Tibial nerve (tissue), 4 donors: ENCODE data around the gene IRF1. TPM values are rescaled to one million over a fixed set of nuclear protein-coding genes. Genes with fewer than 3 reads are reported as not detected.
"Not testable (repeated sequence)": the region's sequence is repeated elsewhere in the genome, so short reads cannot be mapped to it uniquely, and the experiment has no call there.

ENCODE experiments used
- DNase-seq, 2 donors: peaks; one replicate each; pipeline ENCODE4 v3.0.0-alpha.2; 2019; ENCODE audit warnings: low spot score in 2 of 2
- H3K27ac ChIP-seq, 4 donors: fragments of 200-600 bp; sonication (generic) in 3 of 4; one replicate each; pipeline ENCODE4 v1.5.1; 2017 to 2019; ENCODE audit warnings: mild to moderate bottlenecking in 1 of 4
- H3K27me3 ChIP-seq, 2 donors: fragments of 200-600 bp; sonication (generic) in 1 of 2; one replicate each; pipeline versions ENCODE4 v1.5.1 to v1.6.0; 2017 to 2019
- H3K36me3 ChIP-seq, 3 donors: fragments of 200-600 bp; sonication (generic); one replicate each; pipeline ENCODE4 v1.5.1; 2018 to 2019
- H3K4me1 ChIP-seq, 4 donors: fragments of 200-600 bp; sonication (generic) in 3 of 4; one replicate each; pipeline ENCODE4 v1.5.1; 2017 to 2019
- H3K4me3 ChIP-seq, 4 donors: fragments of 200-600 bp; sonication (generic) in 3 of 4; one replicate each; pipeline ENCODE4 v1.5.1; 2017 to 2019; ENCODE audit warnings: mild to moderate bottlenecking in 1 of 4, moderate library complexity in 1 of 4
- H3K9me3 ChIP-seq, 4 donors: fragments of 200-600 bp; sonication (generic) in 3 of 4; one replicate each; pipeline ENCODE4 v1.5.1; 2017 to 2019
- EP300 ChIP-seq, 2 donors: sonication (generic); formaldehyde crosslinking; IDR thresholded peaks; one replicate each; pipeline ENCODE4 v1.6.1; 2017; ENCODE audit warnings: antibody characterized with exemption in 2 of 2, mild to moderate bottlenecking in 1 of 2
- POLR2A ChIP-seq, 2 donors: fragments of 450-650 bp; IDR thresholded peaks; one replicate each; pipeline ENCODE4 v1.6.1; 2017; ENCODE audit warnings: antibody characterized with exemption in 2 of 2, mild to moderate bottlenecking in 2 of 2, moderate library complexity in 2 of 2
- WGBS, 2 donors: methylation state at CpG; one replicate each; pipeline ENCODE4 v1.1.5; 2018; 5-methylcytosine and 5-hydroxymethylcytosine counted together
- total RNA-seq, 4 donors: library from RNA; depleted of rRNA; stranded (reverse); fragments of >200 nt; gene quantifications; one replicate each; pipeline ENCODE4 v1.1.0, GENCODE V29; 2016
- TF ChIP-seq, protein P1 (sequence below), 5 experiments: fragments of 200-600 bp in 3 of 5; fragments of 450-650 bp in 2 of 5; sonication (generic) in 3 of 5; IDR thresholded peaks; one replicate each; pipeline ENCODE4 v1.5.1; 2016 to 2019; ENCODE audit warnings: antibody characterized with exemption in 5 of 5, mild to moderate bottlenecking in 3 of 5, moderate library complexity in 2 of 5

The IRF1 gene
- total RNA-seq, 4 donors from 2014 or later: 15.1 to 36.9 (median 28.4) TPM

DNA sequence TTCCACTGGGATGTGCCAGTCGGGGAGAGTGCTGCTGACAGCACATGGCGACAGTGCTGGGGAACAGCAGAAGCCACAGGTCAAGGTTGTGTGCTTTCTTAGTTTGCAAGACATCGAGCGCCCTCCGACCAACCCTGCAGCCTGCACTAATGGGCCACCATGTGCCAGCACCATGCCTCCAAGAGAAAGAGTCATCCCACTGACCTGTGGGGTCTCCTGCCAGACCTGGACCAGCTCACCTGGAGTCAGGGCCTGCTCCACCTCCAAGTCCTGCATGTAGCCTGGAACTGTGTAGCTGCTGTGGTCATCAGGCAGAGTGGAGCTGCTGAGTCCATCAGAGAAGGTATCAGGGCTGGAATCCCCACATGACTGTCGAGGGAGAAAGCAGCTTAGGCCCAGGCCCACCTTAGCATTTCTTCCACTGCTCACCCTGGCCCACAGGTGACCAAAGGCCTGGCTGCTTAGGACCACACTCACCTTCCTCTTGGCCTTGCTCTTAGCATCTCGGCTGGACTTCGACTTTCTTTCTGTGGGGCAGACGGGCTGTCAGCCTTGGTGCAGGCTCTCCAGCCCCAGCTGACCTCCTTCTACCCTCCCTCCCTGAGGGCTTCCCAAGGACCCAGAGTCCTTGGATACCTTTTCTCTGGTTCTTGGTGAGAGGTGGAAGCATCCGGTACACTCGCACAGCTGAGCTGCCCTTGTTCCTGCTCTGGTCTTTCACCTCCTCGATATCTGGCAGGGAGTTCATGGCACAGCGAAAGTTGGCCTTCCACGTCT, 4.1 kb downstream of the IRF1 start:
- H3K9me3 ChIP-seq: no peaks in the 10 kb centered on the region
- peak overlapping the region in 3 of 4 donors; percentile 43 to 99 (median 97) for H3K27ac ChIP-seq
- no peak overlapping the region for H3K4me3 ChIP-seq
- DNase-seq: no peak
- 90 to 94% methylated on average over 14 of the region's 14 CpGs for WGBS, 2 donors
- H3K27me3 ChIP-seq: no peaks in the 10 kb centered on the region
- peaks cover 0 to 63% (median 49%) of the 10 kb centered on the region in 3 donors for H3K36me3 ChIP-seq
- H3K4me1 ChIP-seq: peaks cover 0 to 54% (median 36%) of the 10 kb centered on the region in 4 donors
- no peak for TF ChIP-seq POLR2A (IDR thresholded peaks at IDR 0.05)
- TF ChIP-seq, protein P1, sequence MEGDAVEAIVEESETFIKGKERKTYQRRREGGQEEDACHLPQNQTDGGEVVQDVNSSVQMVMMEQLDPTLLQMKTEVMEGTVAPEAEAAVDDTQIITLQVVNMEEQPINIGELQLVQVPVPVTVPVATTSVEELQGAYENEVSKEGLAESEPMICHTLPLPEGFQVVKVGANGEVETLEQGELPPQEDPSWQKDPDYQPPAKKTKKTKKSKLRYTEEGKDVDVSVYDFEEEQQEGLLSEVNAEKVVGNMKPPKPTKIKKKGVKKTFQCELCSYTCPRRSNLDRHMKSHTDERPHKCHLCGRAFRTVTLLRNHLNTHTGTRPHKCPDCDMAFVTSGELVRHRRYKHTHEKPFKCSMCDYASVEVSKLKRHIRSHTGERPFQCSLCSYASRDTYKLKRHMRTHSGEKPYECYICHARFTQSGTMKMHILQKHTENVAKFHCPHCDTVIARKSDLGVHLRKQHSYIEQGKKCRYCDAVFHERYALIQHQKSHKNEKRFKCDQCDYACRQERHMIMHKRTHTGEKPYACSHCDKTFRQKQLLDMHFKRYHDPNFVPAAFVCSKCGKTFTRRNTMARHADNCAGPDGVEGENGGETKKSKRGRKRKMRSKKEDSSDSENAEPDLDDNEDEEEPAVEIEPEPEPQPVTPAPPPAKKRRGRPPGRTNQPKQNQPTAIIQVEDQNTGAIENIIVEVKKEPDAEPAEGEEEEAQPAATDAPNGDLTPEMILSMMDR (IDR thresholded peaks at IDR 0.05): no peak
- no peak for TF ChIP-seq EP300 (IDR thresholded peaks at IDR 0.05)

DNA sequence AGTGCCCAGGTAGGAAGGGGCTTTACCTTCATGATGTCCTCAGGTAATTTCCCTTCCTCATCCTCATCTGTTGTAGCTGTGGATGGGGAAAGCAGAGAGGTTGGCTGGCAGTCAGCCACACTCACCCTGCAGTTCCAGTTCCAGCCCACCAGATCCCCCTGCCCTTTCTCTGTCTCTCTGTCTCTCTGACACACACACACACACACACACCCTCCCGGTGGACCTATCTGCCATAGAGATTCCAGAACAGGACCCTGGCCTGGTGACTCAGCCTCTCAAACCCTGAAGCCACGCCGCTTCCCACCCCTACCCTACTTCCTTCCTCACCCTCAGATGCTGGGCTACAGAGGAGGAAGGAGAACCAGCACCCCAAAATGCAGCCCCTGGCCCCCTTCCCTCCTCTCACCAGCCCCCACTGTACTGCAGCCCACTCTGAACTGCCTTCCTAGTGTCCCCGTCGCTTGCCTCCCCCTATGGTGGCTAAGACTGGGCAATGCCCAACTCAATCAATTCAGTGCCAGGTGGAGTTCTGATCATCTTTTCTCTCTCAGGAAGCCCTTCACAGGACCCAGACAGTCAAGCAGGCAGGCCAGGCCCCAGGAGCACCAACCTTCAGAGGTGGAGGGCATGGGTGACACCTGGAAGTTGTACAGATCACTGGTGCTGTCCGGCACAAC, 4.8 kb downstream of the IRF1 start:
- peak overlapping the region in 3 of 4 donors; percentile 6 to 20 (median 19) for H3K27ac ChIP-seq
- peaks cover 0 to 69% (median 49%) of the 10 kb centered on the region in 3 donors for H3K36me3 ChIP-seq
- no peaks in the 10 kb centered on the region for H3K27me3 ChIP-seq
- DNase-seq: no peak
- no peak overlapping the region for H3K4me3 ChIP-seq
- no peaks in the 10 kb centered on the region for H3K9me3 ChIP-seq
- peaks cover 0 to 47% (median 32%) of the 10 kb centered on the region in 4 donors for H3K4me1 ChIP-seq
- WGBS, 2 donors: 82 to 84% methylated on average over 6 of the region's 6 CpGs
- no peak for TF ChIP-seq EP300 (IDR thresholded peaks at IDR 0.05)

DNA sequence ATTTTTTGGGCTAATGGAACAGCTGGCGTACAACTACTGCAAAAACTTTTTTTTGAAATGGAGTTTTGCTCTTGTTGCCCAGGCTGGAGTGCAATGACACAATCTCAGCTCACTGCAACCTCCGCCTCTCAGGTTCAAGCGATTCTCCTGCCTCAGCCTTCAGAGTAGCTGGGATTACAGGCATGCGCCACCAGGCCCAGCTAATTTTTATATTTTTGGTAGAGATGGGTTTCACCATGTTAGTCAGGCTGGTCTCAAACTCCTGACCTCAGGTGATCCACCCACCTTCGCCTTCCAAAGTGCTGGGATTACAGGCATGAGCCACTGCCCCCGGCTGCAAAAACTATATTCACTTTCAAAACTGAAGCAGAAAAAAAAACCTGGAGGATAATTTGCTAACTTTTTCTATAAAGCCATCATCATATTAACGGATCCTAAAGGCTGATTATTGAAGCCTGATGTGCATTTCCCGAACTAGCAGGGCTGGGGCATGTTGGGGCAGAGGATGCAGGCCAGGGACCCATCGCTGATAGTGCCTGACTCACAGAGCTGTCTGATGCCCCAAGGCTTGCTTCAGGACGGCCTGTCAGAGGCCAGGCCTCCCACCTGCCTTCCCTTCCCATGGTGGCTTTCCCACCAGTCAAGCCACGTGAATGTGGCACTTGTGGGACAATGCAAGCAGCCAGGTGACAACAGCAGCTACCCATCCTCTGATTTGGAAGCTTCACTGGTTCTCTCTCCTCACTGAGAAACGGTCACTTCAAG, 5.5 kb downstream of the IRF1 start:
- H3K27me3 ChIP-seq, DNase-seq, H3K9me3 ChIP-seq, H3K4me3 ChIP-seq: not testable (repeated sequence)
- H3K36me3 ChIP-seq: peaks cover 0 to 72% (median 49%) of the 10 kb centered on the region in 3 donors
- 85 to 87% methylated on average over 12 of the region's 12 CpGs for WGBS, 2 donors
- peaks cover 0 to 47% (median 32%) of the 10 kb centered on the region in 4 donors for H3K4me1 ChIP-seq
- H3K27ac ChIP-seq: peak overlapping the region in 2 of 4 donors; percentile 19 to 20

DNA sequence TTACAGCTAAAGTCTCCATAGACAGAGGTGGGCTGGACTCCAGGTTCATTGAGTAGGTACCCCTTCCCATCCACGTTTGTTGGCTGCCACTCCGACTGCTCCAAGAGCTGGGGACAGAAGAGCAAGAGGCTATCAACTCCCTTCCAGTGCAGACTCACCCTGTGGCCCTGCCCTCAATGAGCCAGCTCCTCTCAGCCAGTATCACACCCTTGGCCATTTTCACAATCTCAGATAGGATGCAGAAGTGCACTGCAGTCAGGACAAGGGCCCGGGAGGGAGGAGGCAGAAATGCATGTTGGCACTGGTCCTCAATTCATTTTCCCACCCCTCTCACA, 6.2 kb downstream of the IRF1 start:
- 63 to 73% methylated on average over 3 of the region's 3 CpGs for WGBS, 2 donors
- Histone ChIP-seq H3K4me1 (peaks cover 0 to 41% (median 28%) of the 10 kb centered on the region in 4 donors), H3K27ac (peak overlapping the region in 1 of 4 donors; percentile 3), H3K27me3 (no peaks in the 10 kb centered on the region), H3K9me3 (no peaks in the 10 kb centered on the region), H3K36me3 (peaks cover 0 to 72% (median 49%) of the 10 kb centered on the region in 3 donors), H3K4me3 (no peak overlapping the region)
- TF ChIP-seq, protein P1 (IDR thresholded peaks at IDR 0.05): no peak
- TF ChIP-seq EP300 (IDR thresholded peaks at IDR 0.05) (no peak), POLR2A (IDR thresholded peaks at IDR 0.05) (no peak)
- DNase-seq: no peak

DNA sequence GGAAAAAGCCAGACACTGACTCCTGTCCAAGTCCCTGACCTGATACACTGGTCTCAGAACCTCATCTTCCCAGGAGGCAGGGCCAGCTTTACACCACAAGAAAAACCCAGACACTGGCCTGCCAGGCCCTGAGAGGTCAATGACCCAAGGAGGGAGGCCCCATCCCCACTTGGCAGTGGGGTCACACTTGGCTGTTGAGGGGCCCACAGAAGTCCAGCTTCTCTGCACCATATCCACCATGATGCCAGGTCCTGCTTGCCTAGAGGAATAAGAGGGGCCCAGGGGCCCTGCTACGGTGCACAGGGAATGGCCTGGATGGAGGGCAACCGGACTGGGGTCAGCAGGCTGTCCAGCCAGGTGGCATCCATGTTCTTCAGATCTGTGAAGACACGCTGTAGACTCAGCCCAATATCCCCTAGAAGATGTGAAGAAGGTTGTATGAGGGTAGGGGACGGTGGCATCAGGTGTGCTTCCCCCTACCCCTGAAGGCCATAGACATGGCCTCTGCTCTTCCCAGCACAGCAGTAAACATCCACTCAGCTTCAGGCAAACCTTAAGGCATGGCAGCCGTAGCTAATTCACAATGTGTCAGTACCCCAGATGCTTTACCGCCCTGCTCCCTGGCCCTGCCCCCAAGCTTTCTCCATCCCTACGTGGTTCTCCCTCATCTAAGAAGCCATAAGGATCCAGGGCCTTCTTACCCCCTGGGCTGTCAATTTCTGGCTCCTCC, 6.7 kb downstream of the IRF1 start:
- Histone ChIP-seq H3K27me3 (no peaks in the 10 kb centered on the region), H3K27ac (peak overlapping the region in 1 of 4 donors; percentile 3), H3K4me3 (no peak overlapping the region), H3K9me3 (no peaks in the 10 kb centered on the region), H3K36me3 (peaks cover 0 to 72% (median 49%) of the 10 kb centered on the region in 3 donors), H3K4me1 (peaks cover 0 to 41% (median 27%) of the 10 kb centered on the region in 4 donors)
- 86 to 91% methylated on average over 5 to 7 of the region's 7 CpGs for WGBS, 2 donors
- TF ChIP-seq EP300 (IDR thresholded peaks at IDR 0.05) (no peak), POLR2A (IDR thresholded peaks at IDR 0.05) (no peak)
- TF ChIP-seq, protein P1 (IDR thresholded peaks at IDR 0.05): no peak
- no peak for DNase-seq
